Renal pelvis (tissue), 4 donors: ENCODE measurements around the gene PTPRN2. TPM values are rescaled to one million over a fixed set of nuclear protein-coding genes. Genes with fewer than 3 reads are reported as not detected.
"Not testable (repeated sequence)": the region's sequence is repeated elsewhere in the genome, so short reads cannot be mapped to it uniquely, and the experiment has no call there.

Experiments used
- DNase-seq: peaks from one replicate; pipeline ENCODE4 v3.0.0-alpha.2; 2013
- polyA plus RNA-seq, 3 donors: library from polyadenylated mRNA; unstranded; fragments of 120-200 nt; gene quantifications; one replicate each; pipeline ENCODE4 v1.2.1, GENCODE V29; 2013; ENCODE audit not compliant: insufficient read length in 3 of 3

Gene PTPRN2
- polyA plus RNA-seq, 3 donors = 6.6 to 7.5 (median 7.4) TPM

DNA sequence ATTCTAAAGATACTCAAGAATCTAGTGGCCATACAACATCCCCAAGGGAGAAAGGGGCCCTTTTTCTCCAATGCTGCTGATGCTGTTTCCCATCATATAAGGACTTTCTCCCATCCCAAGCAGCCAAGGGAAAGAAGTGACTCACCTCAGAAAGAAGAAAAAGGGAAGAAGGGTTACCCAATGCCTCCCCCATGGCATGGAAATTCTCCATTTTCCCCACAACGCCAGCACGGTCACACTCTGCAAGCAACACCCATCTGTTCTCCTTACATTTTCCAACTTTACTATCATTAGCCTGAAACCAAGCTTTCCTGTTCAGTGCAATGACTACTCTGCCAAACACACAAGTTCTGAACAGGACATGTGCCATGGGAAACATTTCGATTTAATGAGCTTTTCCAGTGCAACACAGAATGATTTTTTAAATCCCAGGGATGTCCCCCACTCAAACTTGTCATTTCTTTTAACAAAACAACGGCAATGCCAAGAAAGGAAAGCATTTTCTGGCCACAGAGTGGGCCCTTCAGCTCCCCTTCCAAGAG lies 67.9 kb downstream of the PTPRN2 start:
- no peak for DNase-seq

DNA sequence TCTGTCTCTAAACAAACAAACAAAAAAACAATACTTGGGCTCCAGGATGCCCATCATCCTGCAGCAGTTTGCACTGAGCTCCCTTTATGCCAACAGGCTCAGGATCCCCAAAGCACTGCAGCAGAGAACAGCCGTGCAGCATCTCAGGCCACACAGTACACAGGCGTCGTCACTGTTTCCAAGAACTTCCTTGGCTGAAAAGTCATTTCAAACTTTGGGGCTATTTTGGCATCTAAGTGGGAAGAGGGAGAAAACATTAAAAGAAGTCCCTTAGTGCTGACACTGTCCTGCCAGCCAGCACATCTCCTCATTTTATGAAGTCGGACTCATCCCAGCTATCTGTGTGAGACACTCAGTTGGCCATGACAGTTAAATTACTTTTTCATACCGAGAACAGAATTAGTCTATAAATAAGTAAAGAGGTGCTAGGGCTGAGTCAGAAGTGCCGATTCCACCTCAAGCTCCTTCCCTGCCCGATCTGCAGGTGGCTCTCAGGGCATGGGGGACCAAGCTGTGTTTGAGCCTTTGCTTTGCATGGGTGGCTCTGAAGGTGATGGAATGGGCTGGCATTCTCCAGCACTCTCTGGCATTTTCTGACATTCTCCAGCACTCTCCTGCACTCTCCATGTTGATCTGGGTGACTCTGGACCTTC lies 68.5 kb downstream of the PTPRN2 start:
- no peak for DNase-seq

DNA sequence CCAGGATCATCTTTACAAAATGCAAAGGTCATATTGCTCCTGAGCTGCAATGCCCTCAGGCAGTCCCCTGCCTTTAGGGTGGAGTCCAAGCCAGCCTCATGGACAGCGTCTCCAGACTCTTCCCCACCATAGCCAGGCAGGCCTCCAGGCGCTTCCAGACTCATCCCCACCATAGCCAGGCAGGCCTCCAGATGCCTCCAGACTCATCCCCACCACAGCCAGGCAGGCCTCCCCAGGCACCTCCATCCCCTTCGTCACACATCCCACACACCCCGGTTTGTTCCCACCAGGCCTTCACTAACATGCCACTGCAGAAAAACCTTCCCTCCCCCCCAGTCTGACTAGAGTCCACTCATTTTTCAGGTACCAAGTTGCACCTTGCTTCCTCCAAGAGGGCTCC lies 70.1 kb downstream of the PTPRN2 start:
- no peak for DNase-seq

DNA sequence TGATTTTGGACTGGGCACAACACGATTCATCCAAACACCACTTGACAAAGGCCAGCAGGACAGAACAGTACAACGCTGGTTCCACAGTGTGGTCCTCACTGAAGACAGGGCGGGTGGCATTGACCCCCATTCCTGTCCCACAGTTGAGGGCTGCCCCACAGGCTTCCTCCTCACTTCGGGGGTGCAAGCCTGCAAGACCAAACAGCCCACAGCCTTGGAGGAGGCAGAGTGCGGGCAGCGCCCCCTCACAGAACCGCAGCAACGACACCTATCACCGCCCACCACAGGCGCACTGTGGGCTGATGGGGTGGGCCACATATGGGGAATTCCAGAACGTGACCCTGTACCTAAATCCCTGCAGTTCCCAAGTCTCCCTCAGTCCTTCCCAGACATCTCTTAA lies 70.6 kb downstream of the PTPRN2 start:
- no peak for DNase-seq

DNA sequence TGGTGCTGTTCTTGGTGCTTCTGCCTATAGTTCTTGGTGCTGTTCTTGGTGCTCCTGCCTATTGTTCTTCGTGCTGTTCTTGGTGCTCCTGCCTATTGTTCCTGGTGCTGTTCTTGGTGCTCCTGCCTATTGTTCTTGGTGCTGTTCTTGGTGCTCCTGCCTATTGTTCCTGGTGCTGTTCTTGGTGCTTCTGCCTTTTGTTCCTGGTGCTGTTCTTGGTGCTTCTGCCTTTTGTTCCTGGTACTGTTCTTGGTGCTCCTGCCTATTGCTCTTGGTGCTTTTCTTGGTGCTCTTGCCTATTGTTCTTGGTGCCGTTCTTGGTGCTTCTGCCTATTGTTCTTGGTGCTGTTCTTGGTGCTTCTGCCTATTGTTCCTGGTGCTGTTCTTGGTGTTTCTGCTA lies 71.1 kb downstream of the PTPRN2 start:
- no peak for DNase-seq

GRCh38 chr7:158512869-158513268 lies 74.8 kb downstream of the PTPRN2 start:
- DNase-seq = no peak

DNA sequence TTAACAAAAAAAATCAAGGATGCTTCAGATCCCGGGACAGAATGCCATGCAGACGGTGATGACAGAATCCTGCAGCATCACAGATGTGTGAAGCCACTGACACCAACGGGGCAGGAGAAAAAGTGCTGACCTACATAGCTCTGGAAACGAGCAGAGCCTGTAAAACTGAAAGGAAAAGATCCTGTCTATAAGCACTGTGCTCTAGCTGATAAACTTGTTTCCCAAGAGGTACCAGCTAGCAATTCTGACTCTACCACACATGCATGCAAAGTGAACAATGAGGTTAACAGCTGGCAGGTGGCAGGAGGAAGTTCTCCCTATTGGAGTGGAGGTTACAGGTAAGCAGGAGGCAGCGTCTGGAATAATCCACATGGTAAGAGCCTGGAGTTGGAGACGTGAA lies 75.6 kb downstream of the PTPRN2 start:
- no peak for DNase-seq

DNA sequence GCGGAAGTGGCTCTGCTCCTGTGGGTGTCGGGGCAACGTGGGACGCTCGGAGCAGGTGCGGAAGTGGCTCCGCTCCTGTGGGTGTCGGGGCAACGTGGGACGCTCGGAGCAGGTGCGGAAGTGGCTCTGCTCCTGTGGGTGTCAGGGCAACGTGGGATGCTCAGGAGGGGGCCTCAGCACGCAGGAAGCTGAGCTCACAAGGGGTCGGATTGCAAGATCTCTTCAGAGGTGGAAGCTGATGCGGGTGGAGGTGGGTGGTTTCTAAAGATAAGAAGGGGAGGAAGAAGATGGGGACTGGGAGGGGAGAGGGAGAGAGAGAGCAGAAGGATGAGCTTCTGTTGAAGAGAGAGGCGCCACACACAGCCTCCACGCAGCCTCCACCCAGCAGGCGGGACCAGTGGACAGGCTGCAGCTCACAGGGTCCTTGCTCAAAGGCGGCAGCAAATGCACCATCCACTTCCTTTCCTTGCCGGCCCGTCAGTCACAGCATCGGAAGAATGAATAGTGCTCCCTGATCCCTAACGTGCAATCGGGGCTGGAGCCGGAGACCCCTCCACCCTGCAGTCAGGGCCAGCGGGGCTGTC lies 78.7 kb downstream of the PTPRN2 start:
- DNase-seq = no peak

- DNase-seq = not testable (repeated sequence)
Measured at GRCh38 chr7:158508321-158508720, 79.3 kb downstream of the PTPRN2 start.

- no peak for DNase-seq
Measured at GRCh38 chr7:158507917-158508316, 79.7 kb downstream of the PTPRN2 start.

GRCh38 chr7:158507175-158507574 lies 80.4 kb downstream of the PTPRN2 start:
- DNase-seq = not testable (repeated sequence)

DNA sequence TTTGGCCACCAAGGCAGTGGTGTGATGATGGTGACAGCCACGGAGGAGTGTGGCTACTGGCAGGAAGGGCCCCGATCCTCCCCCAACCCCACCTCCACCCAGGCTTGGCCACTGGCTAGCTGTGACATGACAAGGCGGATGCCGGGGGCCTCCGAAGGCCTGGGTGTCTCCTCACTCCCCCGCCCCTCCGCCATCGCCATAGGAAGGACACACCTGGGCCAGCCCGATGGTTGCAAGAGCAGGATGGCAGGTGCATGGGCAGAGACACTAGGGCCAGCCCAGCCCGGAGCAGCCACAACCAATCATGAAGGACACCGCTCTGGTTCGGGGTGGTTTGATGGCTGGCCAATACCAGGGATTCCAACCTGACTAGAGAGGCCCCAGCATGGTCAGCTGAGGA lies 81.0 kb downstream of the PTPRN2 start:
- DNase-seq = no peak

DNA sequence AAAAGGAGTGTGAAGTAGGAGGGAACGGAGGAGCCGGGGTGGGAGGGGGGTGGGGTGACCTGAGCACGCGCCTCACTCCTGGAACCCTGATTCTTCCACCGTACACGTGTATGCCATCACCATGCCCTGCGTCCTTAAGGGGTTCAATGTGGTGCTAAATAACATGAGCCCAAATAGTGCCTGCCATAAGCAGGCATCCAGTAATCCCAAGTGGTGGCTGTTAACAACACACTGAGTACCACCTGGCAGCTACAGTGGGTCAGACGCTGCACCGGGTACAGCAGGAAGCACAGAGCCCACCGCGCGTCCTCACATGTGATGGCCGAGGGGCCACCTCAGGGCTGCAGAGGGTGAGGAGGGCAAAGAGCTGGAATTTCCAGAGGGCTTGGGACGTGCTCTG lies 81.9 kb downstream of the PTPRN2 start:
- DNase-seq = no peak

- DNase-seq = no peak
Measured at GRCh38 chr7:158502068-158502750, 85.4 kb downstream of the PTPRN2 start.

DNA sequence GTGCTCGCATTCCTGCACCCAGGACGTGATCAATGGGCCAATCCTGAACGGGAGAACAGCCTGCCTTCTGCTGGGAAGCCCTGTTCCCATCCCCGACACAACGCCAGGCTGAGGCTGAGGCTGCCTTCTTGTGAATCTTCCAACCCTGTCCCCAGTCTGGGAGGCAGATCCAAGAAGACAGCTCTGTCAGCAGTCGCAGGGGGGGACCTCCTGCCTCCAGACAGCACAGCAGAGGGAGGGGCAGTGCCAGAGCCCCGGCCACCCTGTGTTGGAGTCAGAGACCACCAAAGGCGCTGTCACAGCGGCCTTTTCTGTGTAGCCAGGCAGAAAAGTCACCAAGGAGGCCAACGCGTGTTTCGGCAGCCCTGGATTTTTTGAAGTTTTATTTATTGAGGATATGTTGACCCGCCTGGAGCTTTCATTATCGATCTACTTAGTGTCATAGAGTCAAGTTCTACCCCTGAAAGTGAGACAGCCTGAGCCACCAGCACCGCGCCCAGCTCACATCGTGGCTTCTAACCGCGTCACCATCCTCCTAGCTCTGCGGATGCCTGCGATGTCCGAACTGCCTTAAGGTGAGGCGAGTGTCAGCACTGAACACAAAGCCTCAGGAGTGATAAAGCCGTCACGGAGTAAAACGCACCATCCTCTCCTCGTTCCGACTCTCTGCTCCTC lies 86.1 kb downstream of the PTPRN2 start:
- DNase-seq = no peak

DNA sequence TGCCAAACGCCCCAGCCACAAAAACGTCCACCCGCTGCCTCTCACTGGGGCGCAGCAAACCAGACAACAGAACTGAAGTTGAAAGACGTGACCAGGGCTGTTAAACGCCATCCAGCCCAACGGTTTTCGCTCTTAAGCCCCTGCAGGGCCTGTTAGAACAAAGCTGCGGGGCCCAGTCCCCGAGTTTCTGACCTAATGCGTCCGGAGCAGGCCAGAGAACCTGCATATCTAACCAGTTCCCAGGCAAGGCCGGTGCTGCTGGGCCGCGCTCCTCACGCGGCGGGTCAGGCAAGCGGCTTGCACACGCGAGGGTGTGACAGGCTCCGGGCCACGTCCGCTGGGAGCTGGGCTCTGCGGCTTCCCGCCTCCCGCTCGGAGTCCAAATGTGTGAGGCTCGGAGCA lies 87.0 kb downstream of the PTPRN2 start:
- no peak for DNase-seq

GRCh38 chr7:158499082-158499455 lies 88.6 kb downstream of the PTPRN2 start:
- no peak for DNase-seq

DNA sequence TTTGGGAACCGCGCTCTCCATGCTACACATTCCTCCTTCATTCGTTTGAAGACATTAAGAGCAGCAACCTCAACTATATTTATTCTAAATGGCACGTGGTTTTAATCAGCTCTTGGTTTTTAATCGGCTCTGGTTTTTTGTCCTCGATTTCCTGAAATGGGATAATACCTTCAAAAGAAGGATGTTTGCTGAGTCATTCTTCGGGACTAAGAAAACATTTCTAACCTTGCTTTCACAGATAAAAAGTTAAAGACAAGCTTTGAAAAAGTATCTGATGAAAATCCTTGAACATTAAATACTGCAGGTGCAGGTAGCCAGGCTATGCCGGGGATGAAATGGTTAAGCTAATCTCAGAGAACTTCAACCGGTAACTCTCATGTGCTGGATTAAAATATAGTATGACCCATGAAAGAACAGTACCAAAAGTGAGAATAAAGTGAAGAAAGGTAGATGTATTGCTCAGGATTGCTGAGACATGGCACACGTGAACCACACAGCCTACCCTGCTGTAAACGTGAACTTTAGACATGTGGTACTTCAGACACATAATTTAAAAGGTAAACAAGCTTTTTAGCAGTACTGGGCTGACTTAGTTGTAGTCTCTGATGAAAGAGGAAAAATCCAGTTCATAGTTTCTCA lies 89.1 kb downstream of the PTPRN2 start:
- DNase-seq = no peak

DNA sequence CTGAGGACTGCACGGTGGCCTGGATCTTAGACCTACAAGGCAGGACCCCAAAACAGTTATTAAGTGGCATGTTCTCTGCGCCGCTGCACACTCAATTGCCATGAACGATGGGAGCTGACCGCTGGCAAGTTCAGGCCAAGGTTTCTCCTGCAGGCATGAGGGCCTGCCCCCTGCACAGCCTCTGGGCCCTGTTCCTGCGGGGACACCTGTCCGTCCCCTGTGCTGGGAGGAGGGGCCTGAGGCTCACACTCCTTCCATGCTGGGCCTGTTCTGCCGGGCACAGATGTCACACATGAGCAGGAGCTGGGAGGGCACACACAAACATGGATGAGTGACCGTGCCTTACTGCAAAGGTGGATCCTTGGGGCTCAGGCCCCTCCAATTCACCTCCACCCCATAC lies 90.0 kb downstream of the PTPRN2 start:
- DNase-seq = no peak

DNA sequence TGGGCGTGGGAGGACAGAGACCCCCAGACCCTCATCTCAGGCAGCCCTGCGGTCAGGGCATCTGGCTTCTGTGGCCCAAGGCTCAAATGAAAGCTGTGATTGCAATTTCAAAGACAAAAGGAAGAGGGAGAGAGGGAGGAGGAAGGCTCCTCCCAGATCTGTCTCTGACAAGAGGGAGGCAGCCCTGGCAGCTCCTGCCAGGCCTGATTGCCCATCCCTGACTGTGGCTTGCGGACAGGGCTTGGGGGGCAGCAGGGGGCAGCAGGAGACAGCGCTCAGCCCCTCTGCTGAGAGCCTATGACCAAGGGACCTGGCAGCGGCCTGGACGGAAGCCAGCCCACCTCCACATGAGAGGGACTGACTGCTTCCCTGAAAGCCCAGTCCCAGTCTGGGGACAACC lies 91.8 kb downstream of the PTPRN2 start:
- peak; percentile 58 for DNase-seq

DNA sequence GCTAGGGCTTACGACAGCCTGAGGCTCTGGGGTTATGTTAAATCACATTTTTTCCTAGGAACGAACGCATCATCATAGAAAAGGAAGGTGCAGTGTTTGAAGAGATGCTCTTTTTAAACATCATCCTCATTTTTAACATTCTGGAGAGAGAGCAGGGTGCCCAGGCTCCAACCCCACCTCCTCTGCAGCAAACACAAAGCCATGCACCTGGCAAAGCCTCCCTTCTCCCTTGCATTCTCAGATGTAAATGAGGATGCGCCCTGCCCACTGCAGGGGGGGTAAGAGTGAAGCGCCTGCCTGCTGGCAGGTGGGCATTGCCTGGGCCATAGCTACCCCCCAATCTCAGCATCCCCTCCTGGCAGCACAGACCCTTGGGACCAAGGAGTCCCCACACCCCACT lies 92.4 kb downstream of the PTPRN2 start:
- no peak for DNase-seq

DNA sequence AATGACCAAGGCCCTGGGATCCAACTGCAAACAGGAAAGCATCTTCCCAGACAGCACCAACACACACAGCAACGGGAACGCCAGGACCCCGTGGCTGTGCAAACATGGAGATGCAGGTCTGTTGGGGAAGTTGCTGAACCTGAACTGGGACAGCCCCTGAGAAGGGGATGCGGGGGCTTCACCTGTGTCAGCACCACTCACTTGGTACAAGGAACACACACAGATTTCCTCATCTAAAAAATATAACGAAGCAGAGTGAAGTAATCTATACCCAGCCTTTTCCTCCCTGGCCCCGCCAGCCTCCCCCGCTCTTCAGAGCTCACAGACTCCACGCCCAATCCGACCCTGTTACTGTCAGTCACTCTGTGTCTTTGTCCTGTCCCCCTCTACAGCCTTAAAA lies 93.0 kb downstream of the PTPRN2 start:
- no peak for DNase-seq
